HG03097 (cell line): ENCODE measurements around the gene NCAM1.

Experiments used
- ATAC-seq: cut with Tn5 transposase; IDR thresholded peaks from one replicate; pipeline ENCODE4 v1.9.1; 2021; ENCODE audit not compliant: unreplicated experiment, low FRiP score

Gene NCAM1

DNA sequence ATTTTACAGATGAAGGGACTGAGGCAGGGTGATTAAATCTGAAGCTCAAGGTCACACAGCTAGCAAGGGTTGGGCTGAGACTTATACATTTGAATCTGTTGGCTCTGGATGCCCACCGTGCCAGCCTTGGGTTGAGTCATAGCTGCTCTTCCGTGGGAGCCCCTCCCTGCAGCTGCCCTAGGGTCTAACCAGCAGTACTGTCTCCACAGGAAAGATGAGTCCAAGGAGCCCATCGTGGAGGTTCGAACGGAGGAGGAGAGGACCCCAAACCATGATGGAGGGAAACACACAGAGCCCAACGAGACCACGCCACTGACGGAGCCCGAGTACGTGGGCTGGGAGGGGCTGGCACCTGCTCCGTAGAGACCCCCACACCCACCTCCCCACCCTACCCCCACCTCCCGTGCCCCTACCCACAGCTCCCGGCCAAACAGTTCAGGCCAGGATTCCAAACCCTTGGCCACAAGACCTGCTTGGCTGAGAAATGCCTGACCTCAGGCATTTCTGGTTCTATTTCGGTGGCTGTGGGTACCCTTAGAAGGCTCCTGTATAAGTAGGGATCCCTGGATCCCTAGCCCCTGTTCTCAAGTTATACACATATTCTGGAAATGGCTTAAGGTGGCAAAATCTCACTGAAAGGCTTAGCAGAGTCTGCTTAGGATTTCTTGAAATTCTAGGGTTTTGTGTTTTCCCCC lies 310.5 kb downstream of the NCAM1 start:
- ATAC-seq, result no peak

- no peak for ATAC-seq
Observed at GRCh38 chr11:113272281-113272680, 311.1 kb downstream of the NCAM1 start.

GRCh38 chr11:113272927-113273615 lies 311.9 kb downstream of the NCAM1 start:
- no peak for ATAC-seq

GRCh38 chr11:113273720-113274119 lies 312.5 kb downstream of the NCAM1 start:
- ATAC-seq, result no peak

GRCh38 chr11:113274713-113275582 lies 313.7 kb downstream of the NCAM1 start:
- no peak for ATAC-seq

DNA sequence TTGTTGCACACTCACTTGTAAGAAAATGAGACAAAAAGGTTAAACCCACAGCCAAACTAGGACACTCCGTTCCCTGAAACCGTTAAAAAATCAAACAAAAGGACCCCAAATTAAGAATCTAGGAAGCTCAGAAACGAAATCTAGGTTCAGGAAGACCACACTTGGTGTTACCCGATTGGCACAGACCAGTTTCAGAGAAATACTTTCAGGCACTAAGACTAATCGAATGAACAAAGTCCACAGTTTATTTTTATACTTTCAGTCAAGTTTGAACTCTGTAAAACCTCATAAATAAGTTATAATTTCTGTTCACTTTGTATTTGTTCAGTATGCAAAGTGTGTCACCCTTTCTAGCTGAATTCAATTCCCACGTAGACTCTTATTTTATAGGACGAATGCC lies 314.4 kb downstream of the NCAM1 start:
- ATAC-seq, result no peak

DNA sequence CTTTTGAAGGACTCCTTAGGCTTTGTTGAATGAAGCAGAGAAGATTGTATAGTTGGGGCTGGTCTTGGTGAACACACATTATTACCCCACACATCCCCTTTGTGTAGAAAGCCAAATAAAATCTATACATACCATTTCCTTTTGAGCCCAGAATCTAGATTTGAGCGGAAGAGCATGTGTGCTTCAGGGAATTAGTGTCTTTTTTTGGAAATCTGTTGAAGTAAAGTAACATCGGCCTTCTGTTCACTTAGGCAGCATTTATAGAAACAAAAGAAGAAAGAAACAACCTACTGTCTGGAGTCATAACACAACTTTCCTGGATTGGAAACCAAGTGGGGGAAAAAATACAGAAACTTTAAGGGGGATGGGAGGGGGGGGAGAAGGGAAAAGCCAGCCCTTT lies 315.2 kb downstream of the NCAM1 start:
- ATAC-seq, result no peak

DNA sequence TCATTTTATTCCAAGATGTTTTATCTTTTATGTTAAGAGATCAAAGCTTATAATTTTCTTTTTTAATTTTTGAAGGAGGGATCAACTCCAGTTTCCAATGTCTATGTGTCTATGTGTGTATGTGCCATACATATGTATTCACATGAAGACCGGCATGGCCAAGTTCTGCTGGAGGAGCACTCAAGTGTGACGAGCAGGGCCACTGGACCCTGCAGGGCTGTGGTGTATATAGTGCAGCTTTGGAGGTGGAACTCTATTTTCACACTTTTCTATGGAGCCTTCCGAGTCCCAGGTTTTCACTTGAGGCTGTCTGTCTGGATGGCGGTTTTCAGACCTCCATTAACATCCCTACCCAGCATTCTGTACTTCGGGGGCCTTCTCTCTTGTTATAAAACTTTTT lies 316.7 kb downstream of the NCAM1 start:
- no peak for ATAC-seq

- no peak for ATAC-seq
Observed at GRCh38 chr11:113278481-113278880, 317.3 kb downstream of the NCAM1 start.

DNA sequence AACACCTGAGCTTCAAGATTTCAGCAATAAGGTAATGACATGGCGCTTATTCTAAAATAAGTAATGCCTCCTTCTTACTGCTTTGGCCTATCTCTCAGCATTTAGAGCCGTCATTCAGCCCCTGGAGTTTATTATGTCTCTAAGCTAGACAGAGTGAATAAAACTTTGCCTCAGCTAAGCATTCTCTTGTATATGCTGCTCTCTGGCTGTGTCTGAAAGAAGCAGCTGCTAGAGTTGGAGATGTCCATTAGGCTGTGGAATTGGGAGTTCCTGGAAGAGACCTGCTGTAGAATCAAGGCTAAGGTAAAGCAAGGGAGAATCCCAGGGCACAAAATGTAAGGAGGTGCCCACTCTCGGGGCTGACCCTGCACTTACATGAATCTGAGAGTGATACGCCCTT lies 317.7 kb downstream of the NCAM1 start:
- ATAC-seq, result no peak

DNA sequence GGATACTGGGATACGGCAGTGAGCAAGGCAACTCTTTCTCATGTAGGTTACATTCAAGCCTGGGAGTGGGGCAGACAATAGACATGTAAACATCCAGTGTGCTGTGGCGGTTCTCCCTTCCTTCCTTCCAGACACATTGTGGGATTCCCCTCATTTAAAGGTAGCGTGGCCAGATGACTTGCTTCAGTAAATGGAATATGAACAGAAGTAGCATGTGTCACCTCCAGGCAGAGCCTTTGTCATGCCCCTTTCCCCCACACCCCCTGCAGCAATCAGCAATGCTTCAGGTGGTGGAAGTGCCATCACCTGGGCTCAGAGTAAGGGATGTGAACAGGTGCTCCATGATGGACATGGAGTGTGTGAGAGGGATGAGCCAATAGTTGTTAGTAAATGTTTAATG lies 318.4 kb downstream of the NCAM1 start:
- no peak for ATAC-seq

GRCh38 chr11:113281052-113281725 lies 320.0 kb downstream of the NCAM1 start:
- ATAC-seq, result no peak

DNA sequence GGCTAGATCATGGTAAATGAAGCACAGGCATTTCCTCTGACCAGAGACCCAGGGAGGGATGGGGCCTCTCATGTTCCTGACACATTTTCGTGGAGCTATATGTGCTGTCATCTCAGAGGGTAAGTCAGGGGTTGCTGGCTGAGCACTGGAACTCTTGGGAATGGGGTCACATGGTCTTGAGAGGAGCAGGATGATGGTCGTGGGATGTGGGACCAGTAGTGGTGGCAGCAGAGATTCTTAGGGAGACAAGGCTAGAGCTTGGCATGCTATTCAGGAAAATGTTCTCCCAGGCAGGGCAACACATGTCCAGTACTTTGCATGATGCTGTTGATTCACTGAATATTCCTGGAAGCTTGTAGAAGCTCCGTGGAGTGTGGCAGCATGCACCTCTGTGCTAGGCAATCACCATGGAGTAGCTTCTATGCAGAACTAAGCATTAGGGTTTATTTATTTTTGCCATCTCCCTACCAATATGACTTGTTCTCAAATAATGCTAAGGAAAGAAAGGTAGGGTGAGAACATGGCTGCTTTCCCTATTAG lies 321.7 kb downstream of the NCAM1 start:
- no peak for ATAC-seq

GRCh38 chr11:113283881-113284280 lies 322.7 kb downstream of the NCAM1 start:
- ATAC-seq, result no peak

DNA sequence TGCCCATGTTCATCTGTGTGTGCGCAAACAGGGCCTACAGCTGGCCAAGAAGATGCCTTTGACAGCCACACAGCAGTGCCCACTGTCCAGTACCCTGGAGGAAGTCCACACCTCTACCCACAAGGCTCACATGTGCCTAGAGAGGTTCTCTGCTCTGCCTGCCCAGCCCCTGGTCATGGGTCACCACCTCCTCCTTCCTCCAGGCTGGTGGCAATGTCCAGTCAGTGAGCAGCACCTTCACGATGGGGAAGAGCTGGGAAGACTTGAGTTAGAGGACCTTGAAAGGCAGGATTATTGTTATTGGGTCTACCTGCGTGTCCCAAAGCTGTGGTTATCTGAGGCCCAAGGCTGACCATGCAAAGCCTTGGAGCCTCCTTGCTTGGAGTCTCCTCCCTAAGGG lies 324.8 kb downstream of the NCAM1 start:
- no peak for ATAC-seq

DNA sequence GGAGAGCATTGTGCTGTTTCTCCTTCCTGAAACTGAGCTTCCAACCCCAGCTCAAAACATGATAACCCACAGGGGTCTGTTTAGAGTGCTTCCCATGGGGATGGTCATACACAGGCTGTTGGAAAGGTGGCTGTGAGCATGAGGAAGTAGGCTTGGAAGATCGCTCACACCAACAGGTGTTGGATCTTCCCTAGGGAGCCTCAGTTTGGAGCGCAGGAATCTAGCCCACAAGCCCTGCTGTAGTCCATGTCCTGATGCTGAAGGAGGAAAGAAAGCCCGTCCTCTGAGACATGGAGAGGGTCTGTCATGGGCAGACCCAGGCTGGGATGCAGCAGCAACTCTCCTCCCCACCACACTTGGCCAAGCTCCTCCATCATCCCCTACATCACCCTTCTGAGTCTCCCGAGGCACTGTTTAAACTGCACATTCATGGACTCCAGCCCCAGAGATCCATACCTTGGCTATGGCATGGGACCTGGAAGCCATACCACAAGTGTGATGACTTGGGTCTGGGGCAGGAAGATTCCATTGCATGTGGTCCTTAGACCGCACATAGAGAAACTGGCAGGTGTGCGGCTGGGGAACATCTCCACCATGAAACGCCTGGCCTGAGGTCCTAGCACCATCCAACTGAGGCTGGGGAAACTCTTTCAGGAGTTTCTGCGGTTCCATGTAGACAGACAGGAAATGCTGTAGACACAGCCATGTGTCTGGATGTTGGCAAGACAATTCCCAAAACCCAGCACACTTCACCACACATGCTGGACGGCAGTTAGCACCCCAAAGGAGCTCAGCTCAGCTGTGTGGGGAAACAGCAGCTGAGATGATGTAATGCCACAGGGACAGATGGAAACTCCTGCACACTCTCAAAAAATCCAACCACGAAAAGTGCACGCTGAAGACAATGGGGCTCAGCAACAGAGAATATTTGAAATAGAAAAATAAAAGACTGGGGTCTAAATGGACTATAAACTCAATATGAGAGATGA lies 325.6 kb downstream of the NCAM1 start:
- ATAC-seq, result no peak

- ATAC-seq, result no peak
Observed at GRCh38 chr11:113287801-113288200, 326.6 kb downstream of the NCAM1 start.

DNA sequence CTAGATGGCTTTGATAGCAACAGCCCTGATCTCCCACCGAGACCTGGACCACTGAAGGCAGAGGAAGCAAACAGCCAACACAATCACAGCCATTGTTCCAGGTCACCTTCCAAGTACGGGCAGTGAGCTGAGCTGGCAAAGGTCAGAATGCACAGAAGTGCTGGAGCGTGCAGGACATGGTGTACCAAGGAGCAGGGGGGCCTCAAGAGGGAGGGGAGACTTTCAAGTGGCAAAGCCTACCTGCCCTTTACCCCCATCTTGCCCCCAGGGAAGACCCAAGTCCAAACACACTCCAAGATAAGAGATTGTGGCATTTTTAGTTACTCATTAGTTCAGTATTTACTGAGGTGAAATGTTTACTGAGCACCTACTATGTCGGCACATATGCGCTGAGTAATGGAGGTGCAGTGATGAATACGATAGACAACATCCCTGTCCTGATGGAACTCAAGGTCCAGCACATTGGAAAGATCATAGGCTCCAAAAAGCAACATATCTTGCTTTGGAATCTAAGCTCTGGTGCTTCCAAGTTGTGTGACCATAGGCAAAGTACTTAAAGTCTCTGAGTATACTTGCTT lies 327.2 kb downstream of the NCAM1 start:
- no peak for ATAC-seq
